ENCODE data around the gene UROD.

DNA sequence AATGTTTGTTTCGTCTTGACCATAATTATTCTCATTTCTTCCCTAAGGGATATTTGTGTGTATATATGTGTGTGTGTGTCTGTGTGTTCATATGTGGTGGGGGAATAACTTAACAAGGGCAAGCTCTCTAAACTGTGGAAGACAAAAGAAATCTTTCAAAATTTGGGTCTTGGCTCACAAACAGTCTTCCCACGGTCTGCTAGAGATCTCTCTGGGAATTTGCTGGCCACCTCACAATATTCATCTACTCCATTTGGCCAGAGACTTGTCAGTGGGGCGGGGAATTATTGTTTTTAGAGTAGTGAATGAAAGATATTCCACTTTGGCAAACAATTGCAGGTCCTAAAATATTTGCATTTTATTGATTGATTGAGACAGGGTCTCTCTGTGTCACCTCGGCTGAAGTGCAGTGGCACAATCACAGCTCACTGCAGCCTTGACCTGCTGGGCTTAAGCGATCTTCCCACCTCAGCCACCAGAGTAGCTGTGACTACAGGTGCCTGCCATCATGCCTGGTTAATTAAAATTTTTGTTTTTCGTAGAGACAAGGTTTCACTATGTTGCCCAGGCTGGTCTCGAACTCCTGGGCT is 17.6 kb upstream of the UROD start:
- TF ChIP-seq, protein P1, sequence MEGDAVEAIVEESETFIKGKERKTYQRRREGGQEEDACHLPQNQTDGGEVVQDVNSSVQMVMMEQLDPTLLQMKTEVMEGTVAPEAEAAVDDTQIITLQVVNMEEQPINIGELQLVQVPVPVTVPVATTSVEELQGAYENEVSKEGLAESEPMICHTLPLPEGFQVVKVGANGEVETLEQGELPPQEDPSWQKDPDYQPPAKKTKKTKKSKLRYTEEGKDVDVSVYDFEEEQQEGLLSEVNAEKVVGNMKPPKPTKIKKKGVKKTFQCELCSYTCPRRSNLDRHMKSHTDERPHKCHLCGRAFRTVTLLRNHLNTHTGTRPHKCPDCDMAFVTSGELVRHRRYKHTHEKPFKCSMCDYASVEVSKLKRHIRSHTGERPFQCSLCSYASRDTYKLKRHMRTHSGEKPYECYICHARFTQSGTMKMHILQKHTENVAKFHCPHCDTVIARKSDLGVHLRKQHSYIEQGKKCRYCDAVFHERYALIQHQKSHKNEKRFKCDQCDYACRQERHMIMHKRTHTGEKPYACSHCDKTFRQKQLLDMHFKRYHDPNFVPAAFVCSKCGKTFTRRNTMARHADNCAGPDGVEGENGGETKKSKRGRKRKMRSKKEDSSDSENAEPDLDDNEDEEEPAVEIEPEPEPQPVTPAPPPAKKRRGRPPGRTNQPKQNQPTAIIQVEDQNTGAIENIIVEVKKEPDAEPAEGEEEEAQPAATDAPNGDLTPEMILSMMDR (IDR thresholded peaks at IDR 0.05; ENCODE audit: insufficient read depth, low read depth, low read length) = no peak
- no peak for TF ChIP-seq EZH2 (IDR thresholded peaks at IDR 0.05; ENCODE audit: insufficient read depth, low read length)
